Activated CD4-positive, alpha-beta T cell treated with anti-CD3 and anti-CD28 coated beads for 1 hour (primary cell): ENCODE data around the gene MKRN2.

Experiments
- DNase-seq: peaks from one replicate; pipeline ENCODE4 v3.0.0-alpha.2; 2020

MKRN2 gene

GRCh38 chr3:12556314-12556689 is 585 bp upstream of the MKRN2 start:
- no peak for DNase-seq

GRCh38 chr3:12557473-12558100 is 700 bp downstream of the MKRN2 start:
- no peak for DNase-seq

GRCh38 chr3:12558706-12559105 is 1.8 kb downstream of the MKRN2 start:
- no peak for DNase-seq

GRCh38 chr3:12559520-12559919 is 2.6 kb downstream of the MKRN2 start:
- DNase-seq: no peak

- no peak for DNase-seq
Measured at GRCh38 chr3:12560505-12561190, 3.8 kb downstream of the MKRN2 start.

- DNase-seq: no peak
Measured at GRCh38 chr3:12561397-12561796, 4.5 kb downstream of the MKRN2 start.

- no peak for DNase-seq
Measured at GRCh38 chr3:12562451-12562850, 5.6 kb downstream of the MKRN2 start.

- no peak for DNase-seq
Measured at GRCh38 chr3:12566976-12567375, 10.1 kb downstream of the MKRN2 start.

- DNase-seq: no peak
Measured at GRCh38 chr3:12568747-12569146, 11.9 kb downstream of the MKRN2 start.

GRCh38 chr3:12569836-12570235 is 12.9 kb downstream of the MKRN2 start:
- no peak for DNase-seq

- no peak for DNase-seq
Measured at GRCh38 chr3:12571986-12572385, 15.1 kb downstream of the MKRN2 start.

- no peak for DNase-seq
Measured at GRCh38 chr3:12574131-12574530, 17.2 kb downstream of the MKRN2 start.

- DNase-seq: no peak
Measured at GRCh38 chr3:12574661-12575060, 17.8 kb downstream of the MKRN2 start.

GRCh38 chr3:12577379-12577778 is 20.5 kb downstream of the MKRN2 start:
- no peak for DNase-seq

- DNase-seq: no peak
Measured at GRCh38 chr3:12578742-12579141, 21.9 kb downstream of the MKRN2 start.

- no peak for DNase-seq
Measured at GRCh38 chr3:12579456-12579855, 22.6 kb downstream of the MKRN2 start.

GRCh38 chr3:12579905-12580304 is 23.0 kb downstream of the MKRN2 start:
- no peak for DNase-seq

GRCh38 chr3:12582730-12583129 is 25.8 kb downstream of the MKRN2 start:
- DNase-seq: no peak

- DNase-seq: no peak
Measured at GRCh38 chr3:12583280-12583679, 26.4 kb downstream of the MKRN2 start.

- no peak for DNase-seq
Measured at GRCh38 chr3:12584083-12584482, 27.2 kb downstream of the MKRN2 start.

GRCh38 chr3:12585181-12585580 is 28.3 kb downstream of the MKRN2 start:
- DNase-seq: no peak

- no peak for DNase-seq
Measured at GRCh38 chr3:12585970-12586369, 29.1 kb downstream of the MKRN2 start.

- no peak for DNase-seq
Measured at GRCh38 chr3:12586403-12586802, 29.5 kb downstream of the MKRN2 start.

GRCh38 chr3:12588039-12589009 is 31.4 kb downstream of the MKRN2 start:
- no peak for DNase-seq
